Breast epithelium (tissue), 3 donors: ENCODE results near the gene DMRTA2.

Source experiments
- CTCF ChIP-seq, 3 donors: fragments of 450-650 bp; IDR thresholded peaks; one replicate each; pipeline ENCODE4 v1.5.1; 2016 to 2017; ENCODE audit warnings: antibody characterized with exemption in 3 of 3, mild to moderate bottlenecking in 3 of 3, moderate library complexity in 3 of 3
- POLR2A ChIP-seq: fragments of 450-650 bp; IDR thresholded peaks from one replicate; pipeline ENCODE4 v1.6.1; 2016; ENCODE audit warnings: antibody characterized with exemption, mild to moderate bottlenecking, moderate library complexity
- POLR2AphosphoS5 ChIP-seq, 3 donors: sonication (generic); formaldehyde crosslinking; IDR thresholded peaks; one replicate each; pipeline ENCODE4 v1.6.1; 2017; ENCODE audit warnings: antibody characterized with exemption in 3 of 3

GRCh38 chr1:50373532-50373931 lies 49.7 kb downstream of the DMRTA2 start:
- TF ChIP-seq POLR2A = no peak
- no peak for TF ChIP-seq CTCF (IDR thresholded peaks at IDR 0.05)
- TF ChIP-seq POLR2AphosphoS5 (IDR thresholded peaks at IDR 0.05) = no peak
